ENCODE measurements around the gene NME1. TPM values are rescaled to one million over a fixed set of nuclear protein-coding genes. Genes with fewer than 3 reads are reported as not detected.
A peak's percentile ranks its signal among the peaks of the same experiment; 100 is the strongest.

NME1 gene
- total RNA-seq, 1 experiment from 2014 or later = 172 TPM

- no peaks in the 10 kb centered on the region for H3K27me3 ChIP-seq (ENCODE audit: insufficient read depth, low read depth)
- H3K79me2 ChIP-seq (ENCODE audit: low read depth) = no peaks in the 10 kb centered on the region
- POLR2A ChIA-PET (ENCODE audit: unreplicated experiment) = no interaction called here
- no peaks in the 10 kb centered on the region for H3K9me3 ChIP-seq (ENCODE audit: insufficient read depth, low read depth)
- H3F3A ChIP-seq (ENCODE audit: insufficient read depth, low read depth) = peaks cover 20% of the 10 kb centered on the region; the same call in 1 of the 2 replicates
- BruUV-seq (replicated peaks) = no TSS peak
- no peak for DNase-seq
- CTCF ChIA-PET = no interaction called here
- H3K36me3 ChIP-seq (ENCODE audit: low read depth) = no peaks in the 10 kb centered on the region
- H3K4me1 ChIP-seq (replicated peaks; ENCODE audit: insufficient read depth) = peaks cover 4% of the 10 kb centered on the region; the same call in 1 of the 2 replicates
- no peaks in the 10 kb centered on the region for H4K20me1 ChIP-seq (ENCODE audit: insufficient read depth)
- intact Hi-C loops (cut with micrococcal nuclease; ENCODE audit: unreplicated experiment) = no loop called here
- H3K4me2 ChIP-seq = no peak overlapping the region
- no peak overlapping the region for H3K4me3 ChIP-seq
- no peak overlapping the region for H3K27ac ChIP-seq
- H3K9me2 ChIP-seq (ENCODE audit: insufficient read depth) = no peaks in the 10 kb centered on the region
- TF ChIP-seq EZH2 (IDR thresholded peaks at IDR 0.05; ENCODE audit: low read depth) (no peak), CTCF (conservative IDR thresholded peaks at IDR 0.05) (no peak)
- 0 out of 2 replicates have a peak overlapping the region, but pooled peaks have one; percentile 4 for H2AFZ ChIP-seq
Observed at GRCh38 chr17:51147650-51148049, 5.7 kb upstream of the NME1 start.

- peaks cover 24% of the 10 kb centered on the region; the same call in 1 of the 2 replicates for H3F3A ChIP-seq (ENCODE audit: insufficient read depth, low read depth)
- peaks cover 8% of the 10 kb centered on the region; the same call in 1 of the 2 replicates for H3K4me1 ChIP-seq (replicated peaks; ENCODE audit: insufficient read depth)
- H3K4me3 ChIP-seq = no peak overlapping the region
- POLR2A ChIA-PET (ENCODE audit: unreplicated experiment) = no interaction called here
- intact Hi-C loops (cut with micrococcal nuclease; ENCODE audit: unreplicated experiment) = no loop called here
- H3K27me3 ChIP-seq (ENCODE audit: insufficient read depth, low read depth) = no peaks in the 10 kb centered on the region
- no peaks in the 10 kb centered on the region for H4K20me1 ChIP-seq (ENCODE audit: insufficient read depth)
- H3K4me2 ChIP-seq = no peak overlapping the region
- H3K9me3 ChIP-seq (ENCODE audit: insufficient read depth, low read depth) = no peaks in the 10 kb centered on the region
- H3K9me2 ChIP-seq (ENCODE audit: insufficient read depth) = no peaks in the 10 kb centered on the region
- no peak overlapping the region for H3K27ac ChIP-seq
- TF ChIP-seq CTCF (conservative IDR thresholded peaks at IDR 0.05) (no peak), EZH2 (IDR thresholded peaks at IDR 0.05; ENCODE audit: low read depth) (no peak)
- no peaks in the 10 kb centered on the region for H3K36me3 ChIP-seq (ENCODE audit: low read depth)
- BruUV-seq (replicated peaks) = no TSS peak
- DNase-seq = no peak
- peaks cover 7% of the 10 kb centered on the region for H3K79me2 ChIP-seq (ENCODE audit: low read depth)
- CTCF ChIA-PET = no interaction called here
- no peak overlapping the region for H2AFZ ChIP-seq
Observed at GRCh38 chr17:51149163-51149562, 4.2 kb upstream of the NME1 start.

- H3K9me2 ChIP-seq (ENCODE audit: insufficient read depth) = no peaks in the 10 kb centered on the region
- no peak for DNase-seq
- no TSS peak for BruUV-seq (replicated peaks)
- no peaks in the 10 kb centered on the region for H4K20me1 ChIP-seq (ENCODE audit: insufficient read depth)
- peaks cover 22% of the 10 kb centered on the region for H3K4me1 ChIP-seq (replicated peaks; ENCODE audit: insufficient read depth)
- no peak overlapping the region for H3K4me3 ChIP-seq
- intact Hi-C loops (cut with micrococcal nuclease; ENCODE audit: unreplicated experiment) = no loop called here
- H3F3A ChIP-seq (ENCODE audit: insufficient read depth, low read depth) = peaks cover 16% of the 10 kb centered on the region; the same call in 1 of the 2 replicates
- ChIA-PET POLR2A (ENCODE audit: unreplicated experiment) (no interaction called here), CTCF (no interaction called here)
- peaks cover 25% of the 10 kb centered on the region for H3K79me2 ChIP-seq (ENCODE audit: low read depth)
- H3K27ac ChIP-seq = no peak overlapping the region
- H3K27me3 ChIP-seq (ENCODE audit: insufficient read depth, low read depth) = no peaks in the 10 kb centered on the region
- H3K4me2 ChIP-seq = no peak overlapping the region
- H3K9me3 ChIP-seq (ENCODE audit: insufficient read depth, low read depth) = no peaks in the 10 kb centered on the region
- no peak overlapping the region for H2AFZ ChIP-seq
- TF ChIP-seq EZH2 (IDR thresholded peaks at IDR 0.05; ENCODE audit: low read depth) = no peak
- no peak for TF ChIP-seq CTCF (conservative IDR thresholded peaks at IDR 0.05)
- no peaks in the 10 kb centered on the region for H3K36me3 ChIP-seq (ENCODE audit: low read depth)
Observed at GRCh38 chr17:51150932-51151331, 2.4 kb upstream of the NME1 start.

Data from PC-9 (cell line).